Stimulated activated CD4-positive, alpha-beta T cell treated with anti-CD3 and anti-CD28 coated beads, Interleukin-15, amount 100 ng/mL, for 1 hour (primary cell): Measurements from ENCODE around the gene IARS2.
"Not testable (repeated sequence)": the region's sequence is repeated elsewhere in the genome, so short reads cannot be mapped to it uniquely, and the experiment has no call there.

Source experiments
- DNase-seq, 2 donors: peaks; one replicate each; pipeline ENCODE4 v3.0.0-alpha.2; 2020; ENCODE audit warnings: low read depth in 1 of 2, low spot score in 1 of 2

Gene IARS2

DNA sequence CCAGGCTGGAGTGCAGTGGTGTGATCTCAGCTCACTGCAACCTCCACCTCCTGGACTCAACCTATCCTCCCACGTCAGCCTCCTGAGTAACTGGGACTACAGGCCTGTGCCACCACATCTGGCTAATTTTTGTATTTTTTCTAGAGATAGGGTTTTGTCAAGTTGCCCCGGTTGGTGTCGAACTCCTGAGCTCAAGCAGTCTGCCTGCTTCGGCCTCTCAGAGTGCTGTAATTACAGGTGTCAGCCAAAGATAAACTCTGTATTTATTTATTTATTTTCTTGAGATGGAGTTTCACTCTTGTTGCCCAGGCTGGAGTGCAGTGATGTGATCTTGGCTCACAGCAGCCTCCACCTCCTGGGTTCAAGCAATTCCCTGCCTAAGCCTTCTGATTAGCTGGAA, 18.7 kb downstream of the IARS2 start:
- DNase-seq: not testable (repeated sequence)

DNA sequence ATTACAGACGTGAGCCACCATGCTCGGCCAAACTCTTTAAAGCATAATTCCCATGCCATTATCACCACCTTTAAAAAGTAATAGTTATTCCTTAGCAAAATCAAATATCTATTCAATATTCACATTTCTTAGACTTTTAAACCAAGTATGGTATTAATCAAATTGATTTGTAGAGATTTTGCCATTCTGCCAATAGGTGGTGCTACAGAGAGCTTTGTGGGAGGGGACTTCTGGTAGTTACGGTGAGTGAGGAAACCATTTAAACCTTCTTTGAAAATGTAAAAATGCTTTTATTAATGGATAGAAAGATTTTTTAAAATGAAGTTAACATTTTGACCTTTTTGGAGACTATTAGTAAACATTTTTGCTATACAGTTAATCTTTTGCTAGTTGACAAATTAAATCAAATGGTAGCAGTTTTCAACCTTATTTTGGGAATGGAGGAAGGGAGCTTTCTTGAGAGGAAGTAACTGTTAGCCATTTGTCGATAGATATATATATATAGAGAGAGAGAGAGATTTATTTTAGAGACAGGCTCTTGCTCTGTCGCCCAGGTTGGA, 19.3 kb downstream of the IARS2 start:
- DNase-seq: no peak

DNA sequence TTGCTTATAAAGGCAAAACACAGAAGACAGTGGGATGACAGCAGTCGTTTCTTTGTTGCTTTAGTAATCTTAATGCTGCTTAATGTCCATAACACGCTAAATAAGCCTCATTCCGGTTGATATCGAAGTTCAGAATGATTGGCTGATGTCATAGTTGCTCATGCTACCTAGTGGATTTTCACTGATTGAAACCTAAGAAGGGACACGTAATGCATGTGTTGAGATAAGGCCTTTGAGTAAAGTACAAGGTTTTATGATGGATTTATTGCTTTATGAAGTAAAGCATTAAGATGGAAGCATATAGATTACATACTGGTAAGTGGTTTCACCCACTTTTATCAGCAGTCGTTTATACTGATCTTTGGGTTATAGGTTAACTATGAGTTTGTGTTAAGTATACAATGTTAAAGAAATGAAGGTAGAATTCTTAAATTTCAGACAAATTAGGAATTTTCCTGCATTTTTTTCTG, 25.1 kb downstream of the IARS2 start:
- no peak for DNase-seq

DNA sequence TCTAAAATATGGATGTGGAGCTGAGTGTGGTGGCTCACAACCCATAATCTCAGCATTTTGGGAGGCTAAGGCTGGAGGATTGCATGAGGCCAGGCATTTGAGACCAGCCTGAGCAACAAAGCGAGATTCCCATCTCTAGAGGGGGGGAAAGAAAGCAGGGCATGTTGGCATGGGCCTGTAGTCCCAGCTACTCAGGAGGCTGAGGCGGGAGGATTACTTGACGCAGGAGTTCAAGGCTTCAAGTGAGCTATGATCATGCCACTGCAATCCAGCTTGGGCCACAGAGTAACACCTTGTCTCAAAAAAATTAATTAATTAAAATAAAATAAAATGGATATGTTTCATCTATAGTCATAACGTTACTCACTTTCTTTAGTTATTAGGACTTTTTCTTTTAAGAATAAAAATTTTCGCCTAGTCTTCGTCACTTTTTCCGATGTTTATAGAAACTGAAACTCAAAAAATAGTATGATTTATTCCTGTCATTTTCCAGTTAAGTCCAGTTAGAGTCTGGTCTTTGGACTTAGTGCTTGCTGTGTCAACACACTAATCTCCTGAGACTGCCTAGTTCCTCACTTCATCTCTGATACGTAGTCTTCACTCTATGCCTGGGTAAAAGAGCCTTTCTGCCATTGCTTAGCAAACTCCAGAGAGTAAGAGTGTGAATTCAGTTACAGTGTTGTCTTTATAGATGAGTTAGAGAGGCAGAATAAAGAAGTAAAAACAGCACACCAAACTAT, 28.0 kb downstream of the IARS2 start:
- DNase-seq: no peak

DNA sequence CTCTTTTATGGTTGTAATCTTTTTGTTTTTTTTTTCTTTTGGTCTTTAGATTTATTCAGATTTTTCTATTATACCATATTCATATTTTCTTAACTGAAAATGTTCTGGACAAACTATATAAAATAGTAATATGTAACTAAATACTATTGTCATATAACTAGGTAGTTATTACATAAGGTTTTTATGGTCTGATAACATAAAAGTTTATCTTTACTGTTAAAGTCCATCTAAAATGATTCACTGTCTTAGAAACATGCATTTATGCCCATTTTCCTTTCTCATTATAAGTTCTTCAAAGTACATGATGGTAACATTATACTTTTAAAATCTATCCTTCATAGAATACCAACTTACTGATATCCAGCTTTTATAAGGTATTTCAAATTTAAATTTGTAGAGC, 29.1 kb downstream of the IARS2 start:
- DNase-seq: no peak

DNA sequence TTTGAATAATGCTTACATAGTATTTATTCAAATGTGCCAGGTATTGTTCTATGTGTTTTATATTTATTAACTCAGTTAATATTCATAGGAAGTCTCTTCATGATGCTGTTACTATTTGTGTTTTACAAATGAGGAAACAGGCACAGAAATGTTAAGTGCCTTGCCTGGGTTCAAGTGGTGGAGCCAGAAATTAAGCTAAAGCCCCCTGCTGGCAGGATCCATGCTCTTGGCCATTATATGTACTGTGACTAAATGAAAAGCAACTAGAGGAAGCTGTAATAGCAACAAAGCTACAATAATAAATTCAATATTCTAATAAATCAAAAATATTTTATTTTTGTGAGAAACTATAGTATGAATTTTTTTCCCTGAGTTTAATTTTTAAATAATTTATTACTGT, 30.0 kb downstream of the IARS2 start:
- no peak for DNase-seq

DNA sequence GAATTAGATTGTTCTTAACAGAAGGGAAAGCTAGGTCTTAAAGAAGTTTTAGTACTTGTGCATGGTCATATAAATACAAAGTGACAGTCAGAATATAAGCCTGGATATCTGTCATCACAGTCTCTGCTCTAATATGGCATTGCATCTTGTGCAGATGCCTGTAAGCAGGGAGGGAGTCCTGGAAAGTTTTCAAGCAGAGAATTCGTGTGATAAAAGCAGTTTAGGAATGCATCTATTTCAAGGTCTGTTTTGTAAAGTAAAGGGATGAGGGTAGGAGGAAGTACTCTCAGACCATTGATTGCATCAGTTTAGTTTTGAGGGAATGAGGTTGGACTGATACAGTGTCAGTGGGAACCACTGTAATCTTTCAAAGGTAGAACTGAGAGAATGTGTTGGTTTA, 30.6 kb downstream of the IARS2 start:
- no peak for DNase-seq

DNA sequence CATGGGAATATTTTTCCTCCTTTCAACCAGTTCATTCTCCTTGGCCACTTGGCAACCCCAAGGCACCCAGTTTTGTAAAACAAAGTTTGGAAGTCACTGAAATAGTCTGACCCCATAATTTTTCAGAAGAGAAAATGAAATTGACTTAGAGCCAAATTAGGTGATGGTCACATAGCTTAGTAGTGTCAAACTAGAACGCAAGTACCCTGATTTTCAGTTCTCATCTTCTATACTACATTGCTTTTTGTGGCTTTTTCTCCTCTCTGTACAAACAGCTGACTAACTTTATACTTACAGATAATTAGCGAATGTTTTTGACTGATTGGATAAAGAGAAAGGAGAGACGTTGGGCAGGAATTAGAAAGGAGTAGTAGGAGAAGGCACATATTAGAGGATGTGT, 33.1 kb downstream of the IARS2 start:
- no peak for DNase-seq

DNA sequence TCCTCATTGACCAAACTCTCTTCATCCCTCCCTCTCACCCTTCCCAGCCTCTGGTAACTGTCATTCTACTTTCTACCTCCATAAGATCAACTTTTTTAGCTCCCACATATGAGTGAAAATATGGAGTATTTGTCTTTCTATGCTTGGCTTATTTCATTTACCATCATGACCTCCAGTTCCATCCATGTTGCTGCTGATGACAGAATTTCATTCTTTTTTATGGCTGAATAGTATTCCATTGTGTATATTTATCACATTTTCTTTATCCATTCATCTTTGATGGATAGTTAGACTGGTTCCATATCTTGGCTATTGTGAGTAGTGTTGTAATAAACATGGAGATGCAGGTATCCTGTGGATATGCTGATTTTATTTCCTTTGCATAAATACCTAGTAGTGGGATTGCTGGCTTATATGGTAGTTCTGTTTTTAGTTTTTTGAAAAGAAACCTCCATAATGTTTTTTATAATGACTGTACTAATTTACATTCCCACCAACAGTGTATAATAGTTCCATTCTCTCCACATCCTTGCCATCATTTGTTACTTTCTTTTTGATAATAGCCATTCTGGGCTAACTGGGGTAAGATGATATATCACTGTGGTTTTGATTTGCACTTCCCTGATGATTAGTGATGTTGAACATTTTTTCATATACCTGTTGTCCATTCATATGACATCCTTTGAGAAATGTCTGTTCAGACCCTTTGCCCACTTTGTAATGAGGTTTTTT, 35.7 kb downstream of the IARS2 start:
- no peak for DNase-seq

DNA sequence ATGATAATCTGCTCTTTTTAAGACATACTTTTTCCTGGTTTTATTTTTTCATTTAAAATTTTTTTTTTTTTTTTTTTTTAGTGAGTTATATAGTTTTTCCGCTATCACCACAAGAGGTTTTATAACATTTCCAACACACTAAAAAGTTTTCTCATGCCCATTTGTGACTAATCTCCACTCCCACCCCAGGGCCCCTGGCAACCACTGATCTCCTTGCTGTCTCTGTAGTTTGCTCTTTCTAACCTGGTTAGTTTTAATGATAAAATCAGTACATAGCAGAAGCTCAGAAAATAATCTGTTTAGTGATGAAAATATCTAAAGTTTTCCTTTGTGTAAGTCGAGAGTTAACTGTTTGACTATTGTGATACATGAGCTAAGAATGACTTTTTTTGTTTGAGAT, 41.8 kb downstream of the IARS2 start:
- DNase-seq: no peak

DNA sequence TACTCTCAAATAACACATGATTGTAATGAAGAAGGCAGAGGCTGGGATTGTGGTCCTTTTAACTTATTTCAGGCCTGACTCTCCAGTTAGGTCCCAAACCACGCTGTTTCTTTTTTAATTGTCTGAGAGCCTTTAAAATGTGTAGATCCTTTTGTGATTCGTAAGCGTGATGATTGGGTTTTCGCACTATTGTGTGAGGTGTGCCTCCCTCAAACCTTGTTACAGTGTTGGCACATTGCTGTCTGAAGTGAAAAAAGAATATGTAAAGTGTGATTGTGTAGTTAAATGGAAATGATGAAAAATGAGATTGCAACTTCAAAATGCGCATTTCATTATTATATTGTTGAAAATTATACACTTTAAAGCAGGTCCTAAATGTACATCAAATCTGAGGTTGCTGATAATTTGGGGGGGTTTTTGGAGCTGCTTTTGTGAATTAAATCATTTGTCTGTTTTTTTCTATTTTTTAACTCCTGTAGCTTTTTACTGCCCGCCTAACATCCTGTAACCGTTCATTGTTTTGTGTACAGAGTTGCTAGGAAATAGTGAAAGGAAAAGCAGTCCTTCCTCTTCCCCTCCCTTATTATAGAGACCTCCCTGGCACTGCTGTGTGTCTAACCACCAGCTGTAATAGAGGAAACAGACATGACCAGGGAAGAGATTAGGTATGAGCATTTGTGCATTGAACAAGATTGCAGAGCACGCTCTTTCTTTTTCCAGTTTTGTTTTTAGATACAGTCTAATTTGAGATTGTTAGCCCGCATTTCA, 43.3 kb downstream of the IARS2 start:
- DNase-seq: no peak

DNA sequence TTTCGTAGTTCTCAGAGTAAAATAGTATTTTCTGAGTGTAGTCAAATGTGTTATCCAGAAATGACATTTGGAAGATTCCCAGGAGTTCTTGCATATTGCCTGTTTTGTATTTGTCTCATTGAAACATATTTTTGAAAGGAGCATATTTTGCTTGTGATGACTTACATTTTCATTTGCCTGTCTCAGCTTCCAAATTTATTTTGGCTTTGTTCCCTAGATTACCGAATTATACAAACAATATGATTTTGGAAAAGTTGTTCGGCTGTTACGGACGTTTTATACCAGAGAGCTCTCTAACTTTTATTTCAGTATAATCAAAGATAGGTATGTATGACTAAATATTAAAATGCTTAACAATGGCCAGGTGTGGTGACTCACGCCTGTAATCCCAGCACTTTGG, 46.0 kb downstream of the IARS2 start:
- DNase-seq: no peak

DNA sequence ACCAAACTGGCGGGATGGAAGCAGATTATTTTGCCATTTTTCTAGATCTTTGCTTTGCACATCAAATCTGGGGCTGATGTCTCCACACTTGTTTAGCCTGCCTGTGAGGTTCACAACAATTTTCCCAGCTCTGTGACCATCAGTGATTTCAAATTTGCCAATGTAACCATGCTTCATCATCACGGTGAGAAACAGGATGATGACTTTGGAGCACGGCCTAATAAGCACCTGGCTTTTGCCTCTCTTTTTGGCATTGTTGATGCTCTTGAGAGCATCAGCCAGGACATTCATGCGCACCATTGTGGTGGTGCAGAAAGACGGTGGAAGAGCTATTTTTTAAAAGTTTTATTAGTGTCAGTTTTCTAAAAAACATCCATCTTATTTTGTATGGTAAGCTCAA, 50.1 kb downstream of the IARS2 start:
- DNase-seq: no peak

DNA sequence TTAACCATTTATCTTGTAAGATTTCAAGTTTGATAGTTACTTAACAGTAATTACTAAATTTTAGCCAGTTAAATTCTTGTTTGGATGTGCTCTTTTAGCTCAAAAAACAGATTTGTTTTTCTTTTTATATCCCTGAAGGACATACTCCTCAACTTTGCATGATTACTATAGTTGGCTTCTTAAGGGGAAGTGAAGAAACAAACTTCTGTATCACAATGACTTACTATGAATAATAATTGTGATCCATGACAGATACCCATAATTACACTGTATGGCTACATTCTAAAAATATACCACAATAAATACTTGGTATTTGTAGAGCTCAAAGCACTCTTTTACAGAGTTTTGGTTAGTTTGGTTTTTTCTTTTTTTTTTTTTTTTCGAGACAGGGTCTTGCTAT, 55.8 kb downstream of the IARS2 start:
- DNase-seq: no peak

DNA sequence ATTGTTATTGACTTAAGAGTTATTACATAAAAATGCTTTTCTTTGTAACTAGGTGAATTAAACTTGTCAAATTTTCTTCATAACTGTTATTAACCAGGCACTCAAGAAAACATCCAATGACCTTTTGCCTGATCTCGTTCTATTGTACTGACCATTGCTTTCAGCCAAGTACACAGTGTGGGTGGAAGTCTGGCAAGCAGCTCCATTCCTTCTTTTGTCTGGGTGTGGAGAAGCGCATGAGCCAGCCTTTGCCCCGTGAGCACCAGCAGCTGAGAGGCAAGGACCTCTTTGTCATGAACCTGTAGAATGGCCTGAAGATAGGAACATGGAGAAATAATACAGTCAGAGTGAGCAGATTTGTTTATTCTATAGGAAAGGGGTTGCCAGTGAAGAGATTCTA, 57.5 kb downstream of the IARS2 start:
- DNase-seq: no peak

DNA sequence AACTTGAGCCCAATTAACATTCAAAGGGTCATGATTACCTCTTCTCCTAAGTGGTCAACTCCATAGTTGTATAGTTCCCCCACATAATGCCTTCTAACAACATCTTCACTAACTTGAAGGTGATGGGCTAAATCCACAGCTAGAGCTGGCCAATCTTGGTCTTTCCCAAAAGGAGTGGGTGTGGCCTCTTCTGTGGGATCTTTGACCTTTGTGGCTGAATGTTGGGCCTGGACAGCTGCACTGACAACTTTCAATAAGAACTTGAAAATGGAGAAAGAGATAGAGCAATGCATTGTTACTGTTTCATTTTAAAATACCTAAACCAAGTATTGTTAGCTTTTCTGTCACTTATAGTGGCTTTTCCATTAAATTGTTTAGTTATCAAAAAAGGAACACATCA, 59.2 kb downstream of the IARS2 start:
- no peak for DNase-seq

DNA sequence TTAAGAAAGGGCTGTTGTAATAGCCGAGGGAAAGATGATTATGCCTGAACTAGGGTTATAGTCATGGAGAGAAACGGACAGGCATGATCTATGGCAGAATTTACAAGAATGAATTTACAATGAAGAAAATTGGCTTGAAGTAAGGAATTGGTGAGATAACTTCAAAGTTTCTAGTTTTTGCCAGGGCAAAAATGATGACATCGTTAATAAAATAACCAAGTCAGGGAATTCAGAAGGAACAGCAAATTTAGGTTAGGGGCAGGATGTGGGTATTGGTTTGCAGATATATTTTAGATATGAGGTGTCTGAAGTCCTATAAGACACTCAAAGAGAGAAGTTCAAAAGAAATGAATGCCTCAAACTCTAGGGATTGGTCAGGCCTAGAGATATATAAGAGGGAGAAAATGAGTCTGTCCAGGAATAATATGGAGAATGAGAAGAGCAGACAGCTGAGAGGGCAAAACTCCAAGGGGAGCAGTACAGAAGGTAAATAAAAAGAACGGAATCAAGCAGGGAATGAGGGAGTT, 62.8 kb downstream of the IARS2 start:
- DNase-seq: no peak

DNA sequence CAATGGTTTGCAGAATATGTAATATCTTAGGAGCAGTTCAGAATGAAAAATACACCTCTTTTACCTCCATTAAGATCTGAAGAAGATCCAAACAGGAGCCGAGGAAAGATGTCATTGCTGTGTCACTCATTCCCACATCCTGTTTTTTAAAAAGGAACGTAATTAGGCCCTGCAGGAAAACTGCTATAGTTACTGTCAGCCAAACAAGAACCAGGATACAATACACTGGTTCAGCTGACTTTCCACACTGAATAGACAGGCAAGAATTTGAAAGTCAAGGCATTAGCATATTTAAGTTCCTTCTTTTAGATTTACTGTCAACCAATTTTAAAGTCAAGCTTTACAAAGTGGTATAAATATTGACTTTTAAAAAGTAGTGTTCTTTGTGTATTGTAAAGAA, 63.8 kb downstream of the IARS2 start:
- DNase-seq: no peak

DNA sequence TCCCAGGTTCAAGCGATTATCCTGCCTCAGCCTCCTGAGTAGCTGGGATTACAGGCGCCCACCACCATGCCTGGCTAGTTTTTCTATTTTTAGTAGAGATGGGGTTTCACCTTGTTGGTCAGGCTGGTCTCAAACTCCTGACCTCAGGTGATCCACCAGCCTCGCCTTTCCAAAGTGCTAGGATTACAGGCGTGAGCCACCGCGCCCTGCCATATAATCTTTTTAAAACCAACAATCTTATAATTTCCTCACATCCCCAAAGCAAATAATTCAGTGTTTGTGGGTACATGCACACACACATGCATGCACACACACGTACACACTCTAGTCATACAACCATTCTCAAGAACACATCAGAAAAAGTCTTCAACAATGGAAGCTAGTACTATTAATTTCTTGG, 64.6 kb downstream of the IARS2 start:
- not testable (repeated sequence) for DNase-seq

DNA sequence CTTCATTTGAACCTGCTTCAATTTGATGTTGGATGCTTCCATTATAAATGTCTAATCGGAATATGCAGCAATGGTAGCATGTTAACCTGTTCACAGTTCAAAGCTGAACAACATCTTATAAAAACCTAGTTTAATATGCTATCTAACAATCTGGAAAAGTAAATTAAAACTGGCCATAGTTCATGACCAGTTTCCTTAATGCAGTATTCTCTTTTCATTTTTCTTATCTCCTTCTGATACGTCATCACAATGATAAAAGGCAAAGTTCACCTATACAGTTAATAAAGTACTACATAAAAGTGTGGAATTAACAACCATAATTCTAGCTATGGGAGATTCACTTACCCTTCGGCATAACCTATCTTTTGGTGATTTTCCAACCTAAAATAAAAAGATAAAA, 65.1 kb downstream of the IARS2 start:
- DNase-seq: no peak

DNA sequence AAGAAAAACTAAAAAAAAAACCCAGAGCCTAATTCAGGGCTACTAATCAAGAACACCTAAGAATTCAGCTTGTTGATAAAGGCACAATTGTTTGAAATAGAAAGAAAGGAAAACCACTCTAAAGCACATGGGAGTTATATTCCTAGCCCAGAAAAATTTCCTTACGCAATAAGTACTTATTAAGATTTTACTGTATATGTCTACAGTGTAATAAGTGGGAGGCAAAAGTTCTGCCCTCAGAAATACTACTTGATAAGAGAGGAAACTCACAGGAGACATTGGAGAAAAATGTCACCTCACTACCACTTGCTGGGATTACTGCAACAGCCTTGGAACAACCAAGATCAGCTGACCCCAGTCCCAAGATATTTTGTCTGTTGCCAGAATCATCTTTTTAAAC, 66.1 kb downstream of the IARS2 start:
- no peak for DNase-seq

DNA sequence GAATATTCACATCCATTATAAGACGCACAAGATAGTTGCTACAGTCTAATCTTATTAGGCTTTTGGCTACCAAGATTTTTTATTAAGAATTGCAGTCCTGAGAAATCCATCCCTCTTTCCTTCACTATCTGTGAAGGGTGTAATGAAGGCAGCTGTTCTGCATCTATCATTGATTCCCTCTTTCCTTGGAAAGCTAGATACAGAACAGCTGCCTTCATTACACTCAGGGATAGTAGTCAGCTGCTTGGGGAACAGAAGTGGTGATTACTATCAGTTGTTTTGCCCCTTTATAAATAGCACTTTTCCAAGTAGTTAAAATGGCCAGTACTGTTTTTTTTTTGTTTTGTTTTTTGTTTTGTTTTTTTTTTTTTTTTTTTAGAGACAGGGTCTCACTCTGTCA, 70.2 kb downstream of the IARS2 start:
- DNase-seq: no peak
